NOMO-1 (cell line): ENCODE data around the gene DYNC2H1.

Experiments used
- DNase-seq, 2 experiments: peaks; one replicate each; lab custom pipeline; 2025; ENCODE audit not compliant: unreplicated experiment in 2 of 2; lab: John Stamatoyannopoulos, UW

Gene DYNC2H1, protein sequence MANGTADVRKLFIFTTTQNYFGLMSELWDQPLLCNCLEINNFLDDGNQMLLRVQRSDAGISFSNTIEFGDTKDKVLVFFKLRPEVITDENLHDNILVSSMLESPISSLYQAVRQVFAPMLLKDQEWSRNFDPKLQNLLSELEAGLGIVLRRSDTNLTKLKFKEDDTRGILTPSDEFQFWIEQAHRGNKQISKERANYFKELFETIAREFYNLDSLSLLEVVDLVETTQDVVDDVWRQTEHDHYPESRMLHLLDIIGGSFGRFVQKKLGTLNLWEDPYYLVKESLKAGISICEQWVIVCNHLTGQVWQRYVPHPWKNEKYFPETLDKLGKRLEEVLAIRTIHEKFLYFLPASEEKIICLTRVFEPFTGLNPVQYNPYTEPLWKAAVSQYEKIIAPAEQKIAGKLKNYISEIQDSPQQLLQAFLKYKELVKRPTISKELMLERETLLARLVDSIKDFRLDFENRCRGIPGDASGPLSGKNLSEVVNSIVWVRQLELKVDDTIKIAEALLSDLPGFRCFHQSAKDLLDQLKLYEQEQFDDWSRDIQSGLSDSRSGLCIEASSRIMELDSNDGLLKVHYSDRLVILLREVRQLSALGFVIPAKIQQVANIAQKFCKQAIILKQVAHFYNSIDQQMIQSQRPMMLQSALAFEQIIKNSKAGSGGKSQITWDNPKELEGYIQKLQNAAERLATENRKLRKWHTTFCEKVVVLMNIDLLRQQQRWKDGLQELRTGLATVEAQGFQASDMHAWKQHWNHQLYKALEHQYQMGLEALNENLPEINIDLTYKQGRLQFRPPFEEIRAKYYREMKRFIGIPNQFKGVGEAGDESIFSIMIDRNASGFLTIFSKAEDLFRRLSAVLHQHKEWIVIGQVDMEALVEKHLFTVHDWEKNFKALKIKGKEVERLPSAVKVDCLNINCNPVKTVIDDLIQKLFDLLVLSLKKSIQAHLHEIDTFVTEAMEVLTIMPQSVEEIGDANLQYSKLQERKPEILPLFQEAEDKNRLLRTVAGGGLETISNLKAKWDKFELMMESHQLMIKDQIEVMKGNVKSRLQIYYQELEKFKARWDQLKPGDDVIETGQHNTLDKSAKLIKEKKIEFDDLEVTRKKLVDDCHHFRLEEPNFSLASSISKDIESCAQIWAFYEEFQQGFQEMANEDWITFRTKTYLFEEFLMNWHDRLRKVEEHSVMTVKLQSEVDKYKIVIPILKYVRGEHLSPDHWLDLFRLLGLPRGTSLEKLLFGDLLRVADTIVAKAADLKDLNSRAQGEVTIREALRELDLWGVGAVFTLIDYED (N-terminal part only)

DNA sequence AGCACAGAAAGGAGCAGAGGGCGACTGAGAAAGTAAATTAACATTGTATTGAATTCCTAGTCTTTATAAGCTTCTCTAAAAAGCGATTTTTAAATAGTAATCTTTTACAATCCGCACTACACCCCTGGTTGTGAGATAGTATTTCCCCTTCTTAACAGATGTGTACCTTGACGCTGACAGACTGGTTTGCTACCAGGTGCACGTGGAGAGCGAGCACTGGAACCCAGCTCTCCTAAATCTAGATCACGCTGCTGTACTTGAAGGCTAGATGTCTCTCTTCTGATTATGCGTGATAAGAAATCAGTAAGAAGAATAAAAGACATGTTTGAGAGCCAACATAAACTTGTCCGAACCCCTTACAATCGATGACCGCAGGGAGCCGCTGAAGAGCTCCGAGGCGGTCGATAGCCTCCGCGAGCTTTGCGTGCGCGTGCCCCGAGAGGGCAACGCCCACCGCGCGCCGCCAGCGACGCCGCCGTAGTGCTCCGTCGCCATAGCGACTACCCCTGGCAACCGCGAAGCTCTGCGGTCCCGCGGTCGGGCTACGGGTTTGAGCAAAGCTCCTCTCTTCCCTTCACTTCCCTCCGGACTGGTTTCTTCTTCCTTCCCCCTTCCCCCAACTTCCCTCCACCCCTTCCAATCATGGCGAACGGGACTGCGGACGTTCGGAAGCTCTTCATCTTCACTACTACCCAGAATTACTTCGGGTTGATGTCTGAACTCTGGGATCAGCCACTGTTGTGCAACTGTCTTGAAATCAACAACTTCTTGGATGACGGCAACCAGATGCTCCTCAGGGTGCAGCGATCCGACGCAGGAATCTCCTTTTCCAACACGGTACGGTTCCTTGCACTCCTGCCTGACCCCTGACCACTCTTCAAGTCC lies at the start of gene DYNC2H1:
Gene DYNC2H1 (plus strand): TSS at position 494 of the 885 bp plus-strand sequence. CDS start 149 bp downstream, at position 643.
- peak; percentile 83 to 86 for DNase-seq

DNA sequence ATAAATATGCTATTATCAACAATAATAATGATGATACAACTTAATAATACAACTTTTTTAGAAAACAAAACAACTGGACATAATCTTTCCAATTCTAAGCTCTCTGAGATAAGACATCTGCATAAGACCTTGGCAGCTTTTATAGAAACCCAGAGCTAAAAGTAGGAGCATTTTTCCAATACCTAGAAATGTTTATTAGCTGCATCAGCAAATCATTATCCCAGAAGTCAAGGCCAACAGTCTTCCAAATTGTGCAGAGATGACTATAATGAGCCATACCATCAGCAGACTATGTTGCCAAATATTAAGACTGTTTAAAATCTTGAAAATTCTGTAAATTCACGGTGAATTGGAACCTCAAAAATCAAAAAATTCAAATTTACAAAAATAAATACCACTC lies 47.6 kb upstream of the DYNC2H1 start:
- no peak for DNase-seq

DNA sequence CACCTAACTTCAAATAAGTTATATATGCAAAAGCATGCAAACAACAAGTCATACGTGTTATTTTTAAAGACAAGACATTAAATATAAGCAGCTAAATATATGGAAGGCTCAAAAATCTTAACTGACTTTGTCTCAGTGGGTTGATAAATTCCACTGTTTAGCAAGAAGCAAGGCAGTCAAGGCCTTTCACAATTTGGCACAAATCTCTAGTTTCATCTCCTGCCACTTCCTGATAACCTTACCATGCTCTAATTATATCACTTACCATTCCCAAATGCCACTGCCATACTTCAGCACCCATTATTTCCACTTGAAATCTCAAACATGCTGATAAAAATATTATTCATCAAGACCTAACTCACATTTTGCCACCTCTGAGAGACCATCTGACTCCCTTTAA lies 42.1 kb upstream of the DYNC2H1 start:
- DNase-seq, result peak in 1 of 2 experiments; percentile 19

- DNase-seq, result no peak
Observed at GRCh38 chr11:103069367-103069766, 39.9 kb upstream of the DYNC2H1 start.

DNA sequence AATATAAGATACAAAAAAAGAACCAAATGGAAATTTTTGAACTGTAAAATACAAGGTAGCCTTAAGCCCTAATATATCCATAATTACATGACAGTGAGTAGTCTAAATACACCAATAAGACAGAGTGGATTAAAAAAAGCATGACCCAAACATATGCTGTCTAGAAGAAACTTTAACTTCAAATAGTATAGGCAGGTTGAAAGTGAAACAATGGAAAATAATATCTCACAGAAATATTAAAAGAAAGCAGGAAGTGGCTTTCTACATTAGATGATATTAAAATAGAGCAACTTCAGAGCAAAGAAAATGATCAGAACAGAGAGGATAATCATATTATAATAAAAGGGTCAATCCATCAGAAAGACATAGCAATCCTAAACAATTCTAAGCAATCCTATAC lies 39.1 kb upstream of the DYNC2H1 start:
- no peak for DNase-seq

GRCh38 chr11:103071008-103071407 lies 38.2 kb upstream of the DYNC2H1 start:
- DNase-seq, result no peak

DNA sequence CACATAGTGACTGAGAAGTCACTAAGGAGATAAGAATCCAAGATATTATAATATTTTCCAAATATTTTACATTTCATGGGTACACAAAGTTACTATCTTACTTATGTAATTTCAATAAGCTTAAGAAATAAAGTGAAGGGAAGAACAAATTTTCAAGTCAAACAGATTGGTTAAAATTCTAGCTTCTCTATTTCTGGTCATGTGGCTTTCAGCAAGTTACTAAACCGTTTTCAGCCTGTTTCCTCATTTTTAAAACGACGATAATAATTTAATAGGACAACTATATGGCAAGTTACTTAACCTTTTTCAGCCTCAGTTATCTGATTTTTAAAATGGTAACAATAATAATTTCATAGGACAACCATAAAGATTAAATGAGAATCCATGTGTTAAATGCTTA lies 32.9 kb upstream of the DYNC2H1 start:
- DNase-seq, result peak in 1 of 2 experiments; percentile 30

- peak in 1 of 2 experiments; percentile 46 for DNase-seq
Observed at GRCh38 chr11:103077554-103077953, 31.7 kb upstream of the DYNC2H1 start.

GRCh38 chr11:103078710-103079109 lies 30.5 kb upstream of the DYNC2H1 start:
- no peak for DNase-seq

GRCh38 chr11:103079833-103080232 lies 29.4 kb upstream of the DYNC2H1 start:
- peak in 1 of 2 experiments; percentile 7 for DNase-seq

- no peak for DNase-seq
Observed at GRCh38 chr11:103085758-103086365, 23.4 kb upstream of the DYNC2H1 start.

- no peak for DNase-seq
Observed at GRCh38 chr11:103086461-103086860, 22.8 kb upstream of the DYNC2H1 start.

DNA sequence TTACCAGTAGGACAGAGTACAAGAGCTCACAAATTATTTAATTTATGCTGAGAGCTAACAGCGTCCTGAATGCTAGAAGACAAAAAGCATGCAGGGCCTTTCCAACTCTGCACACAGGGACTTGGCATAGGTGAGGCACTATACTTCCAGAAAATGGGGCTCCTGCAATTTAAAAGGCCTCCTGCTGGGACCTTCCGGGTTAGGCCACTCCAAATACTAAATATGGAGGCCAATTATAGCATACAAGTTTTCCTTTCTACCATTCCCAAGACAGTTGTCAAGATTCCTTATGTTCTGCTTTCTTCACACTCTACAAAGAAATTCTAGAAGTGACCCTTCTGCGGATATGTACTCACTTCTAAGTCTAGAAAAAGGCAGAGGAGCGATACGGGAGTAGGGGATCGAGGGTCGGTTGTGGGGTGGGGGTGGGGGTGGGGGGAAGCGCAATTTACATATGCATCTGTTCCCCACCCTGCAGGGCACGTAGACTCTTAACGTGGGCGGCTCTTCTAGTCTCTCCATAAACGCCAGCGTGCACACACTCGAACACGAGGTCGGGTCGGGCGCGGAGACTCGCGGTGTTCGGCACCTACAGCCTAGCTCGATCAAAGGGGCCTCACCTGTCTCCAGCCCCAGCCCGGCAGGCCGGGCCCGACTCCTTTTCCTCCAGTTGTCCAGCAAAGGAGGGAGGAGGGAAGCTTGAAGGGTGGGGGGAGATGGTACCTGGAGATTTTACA lies 18.0 kb upstream of the DYNC2H1 start:
- peak in 1 of 2 experiments; percentile 32 for DNase-seq

DNA sequence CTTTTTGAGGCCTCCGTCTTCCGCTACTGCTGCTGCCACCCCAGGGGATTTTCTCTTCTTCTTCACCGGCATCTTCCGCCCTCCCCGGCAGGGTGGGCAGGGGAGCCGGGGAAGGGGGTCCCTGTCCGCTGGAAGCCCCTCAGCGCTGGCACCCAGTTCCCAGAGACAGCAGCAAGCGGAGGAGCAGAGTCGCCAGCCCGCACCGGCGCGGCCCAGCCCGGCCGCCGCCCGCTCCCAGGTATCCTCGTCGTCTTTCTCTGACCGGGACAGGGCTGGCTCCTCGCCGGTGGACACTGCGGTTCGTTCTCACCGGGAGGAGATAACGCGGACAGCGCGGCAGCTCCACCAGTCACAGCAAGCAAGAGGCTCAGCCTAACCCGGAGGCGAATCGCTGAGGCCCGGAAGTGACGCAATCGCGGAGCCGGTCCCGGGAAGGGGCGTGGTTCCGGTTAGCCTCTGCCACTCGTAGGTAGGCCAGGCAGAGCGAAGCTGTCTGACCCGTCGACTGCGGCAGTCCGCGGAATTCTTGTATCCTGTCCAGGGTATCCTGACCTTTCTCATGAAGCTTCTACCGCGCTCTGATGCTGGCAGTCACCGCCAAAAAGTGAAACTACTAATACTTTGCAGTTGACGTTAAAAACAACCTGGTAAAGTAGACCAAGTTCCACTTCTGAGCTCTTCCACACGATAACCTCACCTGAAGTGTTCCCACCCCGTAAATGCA lies 17.3 kb upstream of the DYNC2H1 start, which contains the start of gene DCUN1D5:
Gene DCUN1D5 (minus strand): TSS at position 360 of the 724 bp plus-strand sequence. CDS start 288 bp downstream, at position 72.
- DNase-seq, result peak; percentile 78 to 90

DNA sequence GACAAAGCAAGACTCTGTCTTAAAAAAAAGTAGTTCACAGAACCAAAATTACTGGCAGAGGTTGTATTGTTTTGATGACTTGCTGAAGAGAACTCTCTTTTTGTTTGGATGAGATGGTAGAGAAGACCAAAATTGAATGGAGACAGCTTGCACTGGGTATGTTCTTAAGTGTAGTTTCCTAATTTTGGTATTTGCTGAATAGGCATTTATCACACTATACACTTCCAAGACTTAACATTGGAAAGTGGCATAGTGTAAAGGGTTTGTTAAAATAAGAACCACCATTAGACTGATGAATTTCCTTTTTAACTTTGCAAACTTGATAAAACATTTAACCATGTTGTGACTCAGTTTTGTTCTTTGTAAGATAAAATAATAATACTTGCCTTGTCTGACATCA lies 11.9 kb upstream of the DYNC2H1 start:
- DNase-seq, result no peak

DNA sequence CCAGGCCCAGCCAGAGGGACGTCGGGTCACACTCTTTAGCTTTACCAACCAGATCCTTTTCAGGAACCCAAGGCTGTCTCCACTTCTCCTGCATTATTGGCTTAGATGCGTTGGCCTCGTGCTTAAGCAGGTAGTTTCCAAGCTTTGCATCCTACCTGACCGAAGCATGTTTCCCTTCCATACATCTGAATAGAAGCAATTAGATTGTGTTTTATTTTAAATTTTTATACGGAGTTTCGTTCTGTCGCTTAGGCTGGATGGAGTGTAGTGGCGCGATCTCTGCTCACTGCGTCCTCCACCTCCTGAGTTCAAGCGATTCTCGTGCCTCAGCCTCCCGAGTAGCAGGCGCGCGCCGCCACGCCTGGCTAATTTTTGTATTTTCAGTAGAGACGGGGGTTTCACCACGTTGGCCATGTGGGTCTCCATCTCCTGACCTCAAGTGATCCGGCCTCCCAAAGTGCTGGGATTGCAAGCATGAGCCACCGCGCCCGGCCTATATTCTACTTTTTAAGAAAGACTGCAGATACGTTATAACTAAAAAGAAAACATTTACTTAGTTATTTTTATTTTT lies 677 bp downstream of the DYNC2H1 start:
- DNase-seq, result no peak

DNA sequence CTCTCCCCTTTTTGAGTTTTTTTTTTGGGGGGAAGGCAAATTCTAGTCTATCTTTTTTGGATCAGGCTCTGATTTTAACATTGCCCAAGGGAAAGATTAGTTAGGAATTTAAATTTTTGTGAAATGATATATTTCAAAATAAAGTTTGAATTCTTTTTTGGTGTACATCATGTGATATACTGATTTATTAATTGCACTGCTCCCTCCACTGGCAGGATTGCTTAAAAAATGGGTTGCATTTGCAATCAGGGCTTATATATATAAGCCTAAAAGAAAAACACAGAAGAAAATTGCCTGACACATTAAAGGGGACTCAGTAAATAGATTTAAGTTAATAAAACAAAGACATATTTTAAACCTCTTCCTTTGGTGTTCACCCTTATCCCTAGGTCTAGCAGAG lies 1.2 kb downstream of the DYNC2H1 start:
- no peak for DNase-seq

GRCh38 chr11:103111400-103111799 lies 2.2 kb downstream of the DYNC2H1 start:
- no peak for DNase-seq
